ENCODE results near the gene SULT4A1.

Gene SULT4A1

DNA sequence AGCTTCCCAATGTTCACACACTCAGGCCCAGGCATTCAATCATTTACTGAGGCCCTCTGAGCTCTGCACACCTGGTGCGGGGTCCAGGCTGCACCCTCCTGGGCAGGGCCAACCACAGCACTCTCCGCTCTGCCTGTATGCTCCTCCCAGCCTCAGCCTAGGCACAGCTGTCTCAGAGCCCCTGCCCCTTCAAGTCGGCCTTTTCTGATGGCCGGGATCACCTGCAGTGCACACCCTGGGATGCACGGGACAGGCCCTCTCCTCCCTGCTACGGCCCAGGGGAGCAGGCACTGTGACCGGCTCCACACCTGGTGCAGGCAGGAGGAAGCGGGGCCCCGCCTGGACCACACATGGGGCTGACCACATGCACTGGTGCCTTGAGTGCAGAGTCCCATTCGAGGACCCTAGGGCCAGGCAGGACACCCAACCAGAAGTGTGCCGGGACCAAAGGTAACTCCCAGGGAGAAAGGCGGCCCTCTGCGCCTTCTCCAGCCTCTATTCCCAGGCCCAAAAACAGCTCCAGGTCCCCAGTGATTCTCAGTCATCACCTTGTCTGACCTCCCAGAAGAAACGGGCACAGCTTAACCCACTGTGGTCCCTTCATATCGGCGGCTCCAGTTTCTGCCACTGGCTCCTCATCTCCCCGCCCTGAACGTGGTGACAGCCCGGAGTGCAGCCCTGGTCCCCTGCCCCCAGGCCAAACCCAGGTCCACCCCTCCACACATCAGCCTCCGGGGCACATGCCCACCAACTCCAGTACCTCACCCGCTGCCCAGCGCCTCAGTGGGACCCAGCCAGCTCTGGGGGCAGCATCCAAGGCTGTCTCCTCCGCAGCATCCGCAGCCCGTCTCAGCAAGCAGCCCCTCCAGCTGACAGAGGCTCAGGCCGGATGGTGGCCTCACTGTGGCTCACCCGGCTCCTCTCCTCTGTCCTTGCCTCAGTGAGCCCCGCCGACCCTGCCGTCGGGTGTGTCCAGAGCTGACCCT, 17.5 kb downstream of the SULT4A1 start:
- DNase-seq (ENCODE audit: low spot score): no peak

DNA sequence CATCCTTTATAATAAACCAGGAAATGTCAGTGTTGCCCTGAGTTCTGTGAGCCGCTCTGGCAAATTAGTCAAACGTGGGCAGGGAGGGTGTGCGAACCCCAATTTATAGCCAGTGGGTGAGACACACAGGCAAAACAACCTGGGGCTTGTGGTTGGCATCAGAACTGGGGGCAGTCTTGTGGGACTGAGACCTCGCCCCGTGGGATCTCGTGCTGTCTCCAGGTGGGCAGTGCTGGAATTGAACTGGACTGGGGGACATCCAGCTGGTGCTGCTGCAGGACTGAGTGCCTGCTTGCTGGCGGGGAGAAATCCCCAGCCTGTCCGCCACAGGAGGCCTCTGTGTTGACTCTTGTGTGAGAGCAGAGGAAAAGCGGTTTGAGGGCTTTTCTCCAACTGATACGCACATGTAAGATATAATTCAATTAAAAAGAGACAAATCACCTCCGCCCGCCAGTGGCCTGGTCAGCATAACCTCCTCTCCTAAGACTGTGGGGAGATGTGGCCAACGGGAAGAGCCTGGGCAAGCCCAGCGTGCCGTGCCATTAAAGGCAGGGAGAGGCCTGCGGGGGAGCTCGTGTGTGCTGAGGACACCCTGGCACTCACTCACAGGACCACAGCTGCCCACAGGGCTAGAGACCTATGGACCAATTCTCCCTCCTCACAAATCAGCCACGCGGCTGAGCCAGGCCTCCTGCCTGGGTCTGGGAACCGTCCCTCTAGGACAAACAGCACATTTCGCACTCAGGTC, 18.4 kb downstream of the SULT4A1 start:
- DNase-seq (ENCODE audit: low spot score): no peak

DNA sequence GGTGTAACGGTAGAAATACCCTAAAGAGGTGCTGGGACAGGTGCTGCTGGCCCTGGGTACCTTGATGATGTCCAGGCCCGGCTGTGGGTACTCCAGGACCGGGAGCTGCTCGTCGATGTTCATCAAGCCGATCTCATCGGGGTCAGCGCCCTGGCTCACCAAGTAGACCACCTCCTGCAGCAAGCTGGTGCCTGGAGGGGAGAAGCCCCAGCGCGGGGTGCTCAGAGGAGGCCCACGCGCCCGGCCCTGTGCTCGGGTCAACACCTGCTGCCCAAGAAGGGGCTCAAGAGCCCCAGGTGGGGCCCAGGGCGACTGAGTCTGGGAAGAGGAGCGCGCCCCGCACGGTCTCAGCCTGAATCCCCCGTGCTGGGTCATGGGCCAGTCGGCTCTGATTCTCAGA, 20.6 kb downstream of the SULT4A1 start:
- no peak for DNase-seq (ENCODE audit: low spot score)

DNA sequence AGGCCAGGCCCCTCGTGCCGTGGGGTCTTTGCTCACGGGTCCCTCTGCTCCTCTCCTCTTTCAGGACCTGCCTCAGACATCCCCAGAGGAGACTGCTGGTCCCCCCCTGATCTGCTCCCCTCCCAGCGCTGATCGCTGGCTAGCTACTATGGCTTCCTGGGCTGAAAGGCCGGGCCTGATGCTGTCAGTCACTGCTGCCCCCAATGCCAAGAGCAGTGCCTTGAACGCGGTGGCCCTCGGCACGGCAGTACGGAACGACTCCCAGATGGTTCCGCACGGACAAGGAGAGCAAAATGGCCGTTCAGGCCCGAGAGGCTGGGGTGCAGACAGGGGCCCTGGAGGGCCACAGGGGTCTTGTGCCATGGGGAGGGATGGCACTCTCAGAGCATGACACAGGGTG, 21.5 kb downstream of the SULT4A1 start:
- no peak for DNase-seq (ENCODE audit: low spot score)

DNA sequence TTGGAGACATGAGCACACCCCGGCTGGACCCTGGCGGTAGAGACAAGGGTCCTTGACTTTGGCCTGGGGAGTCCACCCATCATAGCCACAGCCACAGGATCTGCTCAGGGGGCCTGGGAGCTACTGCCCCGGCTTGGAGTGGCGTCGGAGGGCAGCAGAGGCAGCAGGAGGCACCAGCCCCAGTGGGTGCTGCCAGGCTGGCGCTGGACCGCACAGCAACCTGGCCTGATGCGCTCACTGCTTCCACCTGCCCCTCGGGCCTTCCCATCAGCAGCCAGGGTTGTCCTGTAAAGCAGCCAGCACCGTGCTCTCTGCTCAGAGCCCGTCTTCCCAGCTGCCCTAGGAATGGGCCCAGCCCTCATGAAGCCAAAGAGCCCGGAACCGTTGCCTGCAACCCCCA, 21.9 kb downstream of the SULT4A1 start:
- no peak for DNase-seq (ENCODE audit: low spot score)

DNA sequence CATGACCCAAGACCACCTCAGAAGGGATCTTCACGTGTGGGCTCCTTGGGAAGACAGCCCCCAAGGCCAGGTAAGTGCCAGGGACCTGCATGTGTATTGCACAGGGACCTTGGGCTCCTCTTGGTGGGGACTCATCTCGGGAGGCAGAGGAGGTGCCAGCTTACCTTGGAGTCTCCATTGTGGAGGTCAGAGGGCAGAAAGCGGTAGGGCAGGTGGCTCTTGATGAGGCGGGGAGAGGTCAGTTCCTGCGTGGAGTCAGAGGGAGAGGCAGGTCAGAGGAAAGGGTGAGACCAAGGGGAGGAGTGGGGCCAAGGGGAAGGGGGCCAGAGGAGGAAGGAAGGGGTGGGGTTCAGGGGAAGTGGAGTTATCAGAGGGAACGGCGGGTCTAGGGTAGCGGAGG, 22.5 kb downstream of the SULT4A1 start:
- no peak for DNase-seq (ENCODE audit: low spot score)

DNA sequence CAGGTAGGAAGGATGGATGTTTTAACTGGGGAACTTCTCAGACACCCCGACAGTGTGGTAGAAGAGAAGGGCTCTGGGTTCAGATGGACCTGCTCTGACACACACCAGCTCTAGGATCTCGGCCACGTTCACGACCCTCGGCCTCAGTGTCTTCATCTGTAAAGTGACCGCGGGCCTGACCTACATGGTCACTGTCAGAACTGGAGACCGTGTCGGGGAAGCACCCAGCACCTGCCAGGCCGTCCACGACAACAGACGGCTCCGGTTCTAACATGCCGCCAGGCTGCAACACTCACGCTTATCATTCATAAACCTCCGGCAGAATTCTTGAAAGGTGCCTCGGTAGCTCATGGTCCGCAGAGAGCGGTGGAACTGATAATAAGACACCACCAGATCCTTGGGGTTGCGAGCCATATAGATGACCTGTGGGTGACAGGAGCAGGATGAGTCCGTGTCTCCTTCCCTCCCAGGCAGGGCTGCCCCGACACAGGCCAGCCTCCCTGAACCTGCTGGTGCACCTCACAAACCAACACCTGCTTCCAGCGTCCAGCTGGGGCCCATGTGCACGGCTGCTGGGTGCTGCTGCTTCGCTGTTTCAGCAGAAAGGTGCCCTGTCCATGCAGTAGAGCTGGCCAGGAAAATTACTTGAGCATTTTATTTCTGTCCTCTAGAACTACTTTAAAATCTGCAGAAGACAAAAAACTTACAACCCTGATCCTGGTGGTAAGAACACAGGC, 23.6 kb downstream of the SULT4A1 start:
- no peak for DNase-seq (ENCODE audit: low spot score)

DNA sequence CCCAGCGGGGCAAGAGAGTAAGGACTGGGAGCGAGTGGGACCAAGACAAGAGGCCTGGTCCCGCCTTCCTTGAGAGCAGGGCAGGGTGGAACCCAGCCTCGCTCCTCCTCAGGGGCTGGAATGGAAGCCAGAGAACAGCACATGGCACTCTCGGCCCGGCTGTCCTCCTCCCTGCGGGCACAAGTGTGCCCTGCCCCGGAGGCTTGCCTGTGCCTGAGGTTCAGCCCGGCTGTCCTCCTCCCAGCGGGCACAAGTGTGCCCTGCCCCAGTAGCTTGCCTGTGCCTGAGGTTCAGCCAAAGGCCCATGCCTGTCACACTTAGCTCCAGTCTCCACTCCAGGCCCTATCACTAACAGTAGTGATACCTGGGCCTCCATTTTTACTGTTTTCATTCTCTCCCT, 24.2 kb downstream of the SULT4A1 start:
- no peak for DNase-seq (ENCODE audit: low spot score)

DNA sequence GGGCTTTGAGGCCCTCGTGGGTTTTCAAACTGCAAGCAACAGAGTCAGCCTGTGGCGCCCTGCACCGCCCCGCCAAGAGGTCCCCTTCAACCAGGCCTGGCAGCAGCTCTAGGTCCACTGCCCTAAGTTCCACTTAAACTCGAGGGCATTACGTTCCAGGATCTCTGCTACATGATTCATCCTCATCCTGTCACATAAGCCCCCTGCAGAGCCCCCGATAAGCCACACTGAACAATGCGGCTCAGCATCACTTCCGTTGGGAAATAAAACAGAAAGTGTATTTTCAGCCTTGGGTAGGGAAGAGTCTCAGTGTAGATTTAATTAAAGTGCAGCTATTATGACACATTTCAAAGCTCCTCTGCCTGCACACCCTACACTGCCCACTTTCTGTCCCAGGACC, 24.6 kb downstream of the SULT4A1 start:
- DNase-seq (ENCODE audit: low spot score): no peak

DNA sequence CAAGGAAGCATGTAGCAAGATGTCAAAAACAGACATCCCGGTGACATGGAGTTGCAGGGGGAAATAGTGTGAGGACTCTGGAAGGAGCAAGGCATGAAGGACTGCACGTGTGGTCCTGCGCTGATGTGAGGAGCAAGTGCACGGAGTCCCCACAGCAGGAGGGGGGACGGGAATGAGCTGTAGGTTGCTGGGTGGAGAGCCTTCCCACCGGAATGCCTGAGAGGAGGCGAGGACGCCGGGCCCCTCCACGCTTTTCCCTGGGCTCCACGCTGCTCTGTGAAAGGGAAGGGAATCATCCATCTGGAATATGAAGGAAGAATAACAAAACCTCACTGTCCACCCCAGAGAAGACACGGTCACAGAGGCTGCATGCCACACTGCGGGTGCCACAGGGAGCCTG, 26.6 kb downstream of the SULT4A1 start:
- no peak for DNase-seq (ENCODE audit: low spot score)

DNA sequence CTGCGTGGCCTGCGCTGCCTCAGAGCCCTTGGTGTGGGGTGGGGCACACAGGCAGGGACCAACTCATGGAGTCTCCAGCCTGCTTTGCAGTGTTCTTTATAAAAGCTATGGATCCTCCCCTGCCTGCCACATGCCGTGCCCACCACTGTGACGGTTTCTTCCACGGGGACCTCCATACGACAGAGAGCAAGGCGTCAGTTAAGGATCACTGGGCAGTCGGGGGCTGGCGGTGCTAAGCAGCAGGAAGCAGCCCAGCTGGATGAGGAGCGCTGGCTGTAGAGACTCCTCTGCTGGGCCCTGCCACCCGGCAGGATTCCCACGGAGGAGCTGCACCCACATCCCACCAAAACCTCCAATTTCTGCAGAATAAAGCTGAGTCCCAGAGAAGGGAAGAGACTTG, 27.1 kb downstream of the SULT4A1 start:
- no peak for DNase-seq (ENCODE audit: low spot score)

DNA sequence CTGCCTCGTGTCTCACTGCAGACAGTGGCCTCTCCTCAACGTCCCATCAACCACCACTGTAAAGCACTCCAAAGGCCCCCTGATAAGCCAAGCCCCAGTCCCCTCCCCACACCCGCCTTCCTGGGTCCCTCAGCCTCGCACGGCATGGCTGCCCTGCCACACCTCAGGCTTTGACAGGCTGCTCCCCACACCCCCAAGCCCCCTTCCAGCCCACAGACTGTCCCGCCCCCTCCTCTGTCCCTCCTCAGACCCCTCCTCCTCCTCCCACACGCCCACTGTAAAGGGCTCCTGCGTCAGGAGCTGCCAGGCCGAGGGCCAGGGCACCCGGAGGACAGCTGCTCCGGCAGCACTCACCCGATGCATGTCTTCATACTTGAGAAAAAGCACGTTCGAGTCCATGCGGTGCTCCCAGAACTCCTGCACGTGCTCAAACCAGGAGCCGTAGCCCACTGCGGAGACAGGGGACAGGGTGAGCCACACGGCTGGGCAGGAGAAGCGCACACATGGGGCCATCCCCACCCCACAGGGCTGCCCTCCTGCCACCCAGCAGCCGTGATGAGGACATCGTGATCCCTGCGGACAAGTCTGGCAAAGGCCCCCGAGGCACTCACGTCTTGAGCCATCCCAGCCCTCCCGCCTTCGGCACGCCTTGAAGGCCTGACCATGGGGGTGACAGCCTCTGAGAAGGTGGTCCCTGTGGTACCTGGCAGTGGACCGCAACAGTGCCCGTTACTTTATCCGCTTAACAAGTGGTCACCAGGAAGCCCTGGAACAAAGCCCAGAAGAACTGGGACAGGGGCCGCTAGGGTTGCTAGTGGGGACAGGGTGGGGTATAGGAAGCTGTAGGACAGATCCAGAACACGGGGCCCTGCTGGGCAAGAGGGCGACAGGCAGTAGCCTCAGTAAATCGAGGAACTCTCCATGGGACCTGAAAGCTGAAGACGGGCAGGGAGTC, 28.8 kb downstream of the SULT4A1 start:
- DNase-seq (ENCODE audit: low spot score): no peak

DNA sequence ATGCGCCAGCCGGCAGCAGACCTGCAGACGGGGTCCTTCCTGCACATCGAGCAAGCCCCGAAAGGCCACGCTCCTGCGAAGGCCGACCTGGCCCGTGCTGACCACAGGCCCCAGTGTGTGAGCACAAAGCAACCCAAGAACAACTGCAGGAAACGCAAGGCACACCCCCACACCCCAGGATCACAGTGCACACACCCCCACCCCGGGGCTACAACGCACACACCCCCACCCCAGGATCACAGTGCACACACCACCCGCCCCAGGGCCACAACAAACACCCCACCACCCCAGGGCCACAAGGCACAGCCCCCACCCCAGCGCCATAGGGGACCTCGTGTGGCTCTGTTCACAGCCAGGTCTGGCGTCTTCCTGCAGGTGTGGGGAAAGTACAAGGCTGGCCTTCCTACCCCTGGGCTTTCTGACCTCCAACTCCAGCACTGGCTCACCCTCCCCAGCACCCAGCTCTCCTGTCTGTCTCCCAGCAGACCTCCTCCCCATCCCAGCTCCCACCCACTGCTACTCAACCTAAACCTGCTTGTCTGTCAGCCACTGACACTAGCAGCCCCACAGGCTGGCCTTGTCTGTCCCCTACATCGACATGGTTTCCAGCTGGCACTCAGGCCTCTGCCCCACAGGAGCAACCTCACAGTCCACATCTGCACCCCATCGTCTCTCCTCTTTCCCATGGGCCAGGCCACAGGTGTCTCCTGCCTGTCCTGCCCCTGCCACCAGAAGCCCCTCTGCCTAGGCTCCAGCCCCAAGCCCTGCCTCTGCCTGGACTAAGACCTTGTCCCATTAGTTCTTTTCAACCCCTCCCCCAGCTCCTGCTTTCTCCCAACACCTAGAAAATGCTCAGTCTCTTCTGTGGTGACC, 29.7 kb downstream of the SULT4A1 start:
- DNase-seq (ENCODE audit: low spot score): no peak

DNA sequence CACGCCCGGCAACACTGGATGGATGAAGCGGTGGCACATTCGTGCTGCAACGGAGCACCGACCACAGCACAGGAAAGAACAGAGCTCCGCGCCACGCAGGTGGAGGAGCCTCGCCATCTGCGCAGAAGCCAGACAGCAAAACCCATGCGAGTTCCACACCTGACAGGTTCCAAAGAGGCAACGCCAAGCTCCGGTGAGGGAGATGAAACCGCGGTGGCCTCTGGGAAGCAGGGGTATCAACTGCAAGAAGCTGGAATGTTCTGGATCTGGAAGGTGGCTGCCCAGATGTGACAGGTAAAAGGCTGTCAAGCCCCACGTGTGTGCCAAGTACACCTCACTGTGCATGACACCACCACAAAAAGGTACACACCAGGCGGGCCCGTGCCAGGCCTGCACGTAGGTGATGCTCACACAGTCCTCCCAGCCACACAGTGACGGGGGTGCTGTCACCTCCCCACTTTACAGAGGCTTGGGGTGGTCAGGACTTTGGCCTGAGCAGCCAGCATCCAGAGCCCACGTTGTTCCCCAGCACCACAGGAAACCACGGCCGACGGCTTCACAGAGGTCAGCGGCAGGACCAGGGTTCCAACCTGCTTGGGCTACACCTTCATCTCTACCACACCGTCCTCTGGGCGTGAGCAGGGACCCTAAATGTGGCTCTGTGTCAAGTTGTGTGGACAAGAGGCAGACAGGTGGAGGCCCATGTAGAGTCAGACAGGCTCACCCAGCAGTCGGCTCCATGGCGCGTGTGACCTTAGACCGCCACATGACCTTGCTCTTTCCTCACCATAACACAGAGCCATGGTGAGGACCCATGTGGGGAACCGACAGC, 30.5 kb downstream of the SULT4A1 start:
- DNase-seq (ENCODE audit: low spot score): no peak

DNA sequence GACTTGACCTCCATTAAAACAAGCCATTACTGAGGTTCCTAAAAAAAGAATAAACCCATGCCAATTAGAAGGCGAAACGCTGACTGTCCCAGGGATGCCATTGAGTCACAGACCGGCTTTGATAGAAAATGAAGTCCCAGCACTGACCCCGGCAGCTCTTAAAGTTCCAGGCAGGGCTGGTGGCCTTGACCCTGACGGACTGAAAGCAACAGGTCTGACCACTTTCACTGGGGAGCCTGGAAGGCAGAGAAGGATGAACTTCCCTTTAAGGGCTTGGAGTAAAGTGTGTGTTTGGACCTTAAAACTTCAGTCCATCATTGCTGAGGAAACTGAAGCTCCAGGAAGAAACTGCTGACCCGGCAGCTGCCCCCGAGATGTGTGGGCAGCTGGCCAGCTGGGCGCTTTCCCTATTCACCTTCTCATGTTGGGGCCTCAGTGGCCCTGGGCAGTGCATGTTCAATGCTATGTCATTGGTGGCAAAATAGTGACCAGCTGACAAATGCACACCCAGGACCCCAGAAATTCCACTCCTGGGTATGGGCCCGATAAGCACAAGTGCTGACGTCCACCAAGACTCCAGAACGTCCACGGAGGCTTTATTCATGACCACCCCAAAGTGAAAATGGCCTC, 31.3 kb downstream of the SULT4A1 start:
- no peak for DNase-seq (ENCODE audit: low spot score)

DNA sequence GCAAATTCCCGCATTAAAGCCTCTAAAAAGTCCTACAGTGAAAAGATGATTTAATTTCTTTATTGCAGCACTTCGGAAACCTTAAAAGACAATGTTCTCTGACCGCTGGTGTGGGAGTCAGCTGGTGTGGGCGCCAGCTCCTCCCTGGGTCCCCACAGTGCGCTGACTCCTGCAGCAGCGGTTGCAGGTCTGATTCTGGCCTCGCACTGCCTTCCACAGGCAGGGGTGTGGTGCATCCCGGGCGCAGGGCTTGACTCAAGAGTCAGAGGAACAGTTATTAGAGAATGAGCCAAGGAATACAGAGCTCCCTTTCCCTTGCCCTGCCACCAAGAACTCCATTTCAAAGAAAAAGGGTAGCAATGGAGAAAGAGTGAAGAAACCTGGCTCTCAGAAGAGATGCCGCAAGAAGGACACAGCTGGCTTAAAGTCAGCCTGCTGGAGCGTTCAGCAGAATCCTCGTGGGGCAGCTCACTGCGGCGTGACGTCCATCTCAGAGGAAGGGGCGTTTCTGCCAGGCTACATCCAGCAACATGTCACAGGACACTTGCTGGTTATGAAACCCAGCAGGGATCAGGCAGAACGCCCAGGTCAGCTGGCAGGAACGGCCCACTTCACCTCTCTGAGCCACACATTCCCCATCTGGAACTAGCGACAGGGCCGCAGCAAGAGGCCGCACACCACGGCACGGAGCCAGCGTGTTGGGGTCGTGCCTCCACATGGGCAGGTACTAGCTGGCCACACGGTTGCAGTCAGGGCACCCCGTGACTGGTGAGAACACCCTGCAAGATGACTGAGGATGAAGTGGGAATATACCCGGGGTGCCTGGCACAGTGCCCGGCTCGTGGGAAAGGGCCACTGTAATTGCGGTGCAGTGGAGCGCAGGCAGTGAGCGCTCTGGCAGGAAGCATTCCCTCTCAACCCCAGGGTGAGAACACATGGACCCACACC, 32.1 kb downstream of the SULT4A1 start:
- DNase-seq (ENCODE audit: low spot score): no peak

DNA sequence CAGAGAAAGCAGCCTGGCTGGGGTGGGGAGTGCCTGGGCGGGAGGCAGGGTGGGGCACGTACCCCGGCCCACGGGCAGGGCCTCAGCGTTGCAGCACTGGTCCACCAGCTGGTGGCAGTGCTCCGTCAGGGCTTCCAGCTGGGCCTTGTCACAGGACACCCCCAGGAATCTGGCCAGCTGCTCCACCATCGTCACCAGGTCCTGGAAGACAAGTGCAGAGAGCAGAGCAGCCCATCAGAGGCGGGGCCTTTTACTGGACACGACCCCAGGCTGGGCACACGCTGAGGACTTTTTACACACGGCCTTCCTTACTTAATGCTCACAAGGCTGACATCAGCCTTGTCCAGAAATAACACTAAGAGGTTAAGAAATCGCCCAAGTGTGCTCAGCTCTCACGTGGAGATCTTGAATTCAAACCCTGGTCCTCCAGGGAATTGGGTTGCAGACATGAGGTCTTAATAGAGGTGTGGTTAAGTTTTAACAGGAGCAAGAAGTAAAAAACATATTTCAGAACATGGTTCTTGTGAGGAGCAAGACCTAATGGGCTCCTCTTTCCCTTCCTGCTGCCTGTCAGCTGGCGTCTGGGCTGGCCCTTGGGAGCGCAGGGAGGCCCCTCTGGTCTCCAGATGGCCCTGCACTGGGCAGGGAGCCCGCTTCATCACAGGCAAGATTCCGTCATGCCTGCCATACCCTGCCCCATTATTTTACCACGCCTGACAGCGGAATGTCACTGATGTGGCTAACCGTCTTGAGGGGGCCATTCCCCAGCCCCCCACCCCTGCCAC, 33.1 kb downstream of the SULT4A1 start:
- DNase-seq (ENCODE audit: low spot score): no peak

Data from hematopoietic multipotent progenitor cell treated with erythropoietin and hydrocortisone succinate and interleukin-3 and kit ligand, for 15 days (in vitro differentiated cells).